Skeletal muscle cell (primary cell): ENCODE measurements around the gene LHX3.

Experiments
- DNase-seq: peaks from one replicate; pipeline ENCODE4 v3.0.0-alpha.2; 2010; ENCODE audit warnings: low read depth
- H3K4me3 ChIP-seq: 2 replicates; pipeline ENCODE4 v1.5.1; 2011; ENCODE audit warnings: low read depth, mild to moderate bottlenecking, control low read depth, low read length, moderate library complexity

Gene LHX3

GRCh38 chr9:136185596-136186366, 19.1 kb downstream of the LHX3 start:
- H3K4me3 ChIP-seq = no peak overlapping the region
- DNase-seq = no peak

- H3K4me3 ChIP-seq = no peak overlapping the region
- no peak for DNase-seq
Observed at GRCh38 chr9:136185066-136185465, 19.9 kb downstream of the LHX3 start.

- DNase-seq = no peak
- H3K4me3 ChIP-seq = no peak overlapping the region
Observed at GRCh38 chr9:136182850-136183422, 22.0 kb downstream of the LHX3 start.

- no peak for DNase-seq
- H3K4me3 ChIP-seq = no peak overlapping the region
Observed at GRCh38 chr9:136182420-136182787, 22.5 kb downstream of the LHX3 start.

GRCh38 chr9:136181784-136182419, 23.0 kb downstream of the LHX3 start:
- no peak for DNase-seq
- H3K4me3 ChIP-seq = no peak overlapping the region

GRCh38 chr9:136180586-136180985, 24.3 kb downstream of the LHX3 start:
- DNase-seq = no peak
- no peak overlapping the region for H3K4me3 ChIP-seq

GRCh38 chr9:136179761-136180160, 25.2 kb downstream of the LHX3 start:
- no peak overlapping the region for H3K4me3 ChIP-seq
- no peak for DNase-seq

- H3K4me3 ChIP-seq = no peak overlapping the region
- DNase-seq = no peak
Observed at GRCh38 chr9:136179101-136179616, 25.8 kb downstream of the LHX3 start.

GRCh38 chr9:136178773-136179075, 26.2 kb downstream of the LHX3 start:
- H3K4me3 ChIP-seq = no peak overlapping the region
- DNase-seq = no peak

GRCh38 chr9:136178061-136178772, 26.7 kb downstream of the LHX3 start:
- DNase-seq = no peak
- H3K4me3 ChIP-seq = no peak overlapping the region

GRCh38 chr9:136177224-136177623, 27.7 kb downstream of the LHX3 start:
- DNase-seq = no peak

GRCh38 chr9:136175616-136176197, 29.2 kb downstream of the LHX3 start:
- DNase-seq = no peak
- no peak overlapping the region for H3K4me3 ChIP-seq

More at GRCh38 chr9:136177224-136177623, 27.7 kb downstream of the LHX3 start:
- H3K4me3 ChIP-seq = no peak overlapping the region

- no peak overlapping the region for H3K4me3 ChIP-seq
- no peak for DNase-seq
Observed at GRCh38 chr9:136174779-136175615, 29.9 kb downstream of the LHX3 start.

GRCh38 chr9:136173648-136174290, 31.2 kb downstream of the LHX3 start:
- no peak overlapping the region for H3K4me3 ChIP-seq
- no peak for DNase-seq

GRCh38 chr9:136172412-136173079, 32.4 kb downstream of the LHX3 start:
- H3K4me3 ChIP-seq = no peak overlapping the region
- no peak for DNase-seq

- no peak for DNase-seq
Observed at GRCh38 chr9:136171801-136172411, 33.0 kb downstream of the LHX3 start.

GRCh38 chr9:136171009-136171800, 33.7 kb downstream of the LHX3 start:
- no peak for DNase-seq
- no peak overlapping the region for H3K4me3 ChIP-seq

More at GRCh38 chr9:136171801-136172411, 33.0 kb downstream of the LHX3 start:
- H3K4me3 ChIP-seq = no peak overlapping the region
